ENCODE measurements around the gene STAU1. TPM values are rescaled to one million over a fixed set of nuclear protein-coding genes. Genes with fewer than 3 reads are reported as not detected.

The STAU1 gene
- total and polyA plus RNA-seq, 10 of the 15 experiments (the other 5 are each of a cell fraction or from before 2014, with no cell fraction given), result 13.9 to 66.2 (median 45.6) TPM

- ChIA-PET RAD21 (ENCODE audit: unreplicated experiment) (interaction anchor here (0.7 to 1.4 kb wide), 2 partner anchors 17 to 30 kb away, joined by 3 to 4 read pairs; no protein-coding TSS in a partner anchor), CTCF (interaction anchor here (0.6 to 1.9 kb wide), 3 partner anchors 16 to 68 kb away, joined by 3 to 7 read pairs (median 3); no protein-coding TSS in a partner anchor)
- H3K36me3 ChIP-seq (ENCODE audit: control insufficient read depth in 2 of 2, insufficient read depth in 2 of 2, low read length in 1 of 2), result peaks cover 17 to 34% of the 10 kb centered on the region in 2 experiments
Observed at GRCh38 chr20:49149281-49150045, 38.7 kb downstream of the STAU1 start.

More at GRCh38 chr20:49149281-49150045, 38.7 kb downstream of the STAU1 start:
- in situ Hi-C loops (cut with MboI) (no loop called here), intact Hi-C loops (cut with micrococcal nuclease; ENCODE audit: unreplicated experiment) (no loop called here)
- SMC1A ChIA-PET (ENCODE audit: uncharacterized antibody, unreplicated experiment), result interaction anchor here (1.0 to 1.4 kb wide), 4 partner anchors 17 to 69 kb away, joined by 3 to 13 read pairs (median 4); partner anchors contain the start of gene DDX27
- DNase-seq (ENCODE audit: low read depth, low spot score) (no peak), ATAC-seq (no peak), FAIRE-seq (no peak)
- 100% methylated on average over 6 of the region's 6 CpGs for WGBS (ENCODE audit: insufficient coverage, insufficient replicate concordance, low lambda C conversion rate, missing lambda C conversion rate)
- H3K9me3 ChIP-seq (replicated peaks; ENCODE audit: control insufficient read depth, insufficient read depth, low read length), result no peaks in the 10 kb centered on the region
- H3K27ac ChIP-seq (ENCODE audit: control insufficient read depth, insufficient read depth), result no peak overlapping the region
- no peak overlapping the region for H3K4me2 ChIP-seq (ENCODE audit: control insufficient read depth, insufficient read depth)
- H3K79me2 ChIP-seq (ENCODE audit: control insufficient read depth, insufficient read depth, low read length), result peaks cover 8% of the 10 kb centered on the region
- no peak overlapping the region for H3K9ac ChIP-seq (ENCODE audit: control insufficient read depth, insufficient read depth, low read length)
- TF ChIP-seq ZNF622 (IDR thresholded peaks at IDR 0.05), result no peak
- TF ChIP-seq CHD4 (IDR thresholded peaks at IDR 0.05), result no peak
- no peak for TF ChIP-seq TARDBP (IDR thresholded peaks at IDR 0.05; ENCODE audit: borderline replicate concordance)
- TF ChIP-seq, protein P1, sequence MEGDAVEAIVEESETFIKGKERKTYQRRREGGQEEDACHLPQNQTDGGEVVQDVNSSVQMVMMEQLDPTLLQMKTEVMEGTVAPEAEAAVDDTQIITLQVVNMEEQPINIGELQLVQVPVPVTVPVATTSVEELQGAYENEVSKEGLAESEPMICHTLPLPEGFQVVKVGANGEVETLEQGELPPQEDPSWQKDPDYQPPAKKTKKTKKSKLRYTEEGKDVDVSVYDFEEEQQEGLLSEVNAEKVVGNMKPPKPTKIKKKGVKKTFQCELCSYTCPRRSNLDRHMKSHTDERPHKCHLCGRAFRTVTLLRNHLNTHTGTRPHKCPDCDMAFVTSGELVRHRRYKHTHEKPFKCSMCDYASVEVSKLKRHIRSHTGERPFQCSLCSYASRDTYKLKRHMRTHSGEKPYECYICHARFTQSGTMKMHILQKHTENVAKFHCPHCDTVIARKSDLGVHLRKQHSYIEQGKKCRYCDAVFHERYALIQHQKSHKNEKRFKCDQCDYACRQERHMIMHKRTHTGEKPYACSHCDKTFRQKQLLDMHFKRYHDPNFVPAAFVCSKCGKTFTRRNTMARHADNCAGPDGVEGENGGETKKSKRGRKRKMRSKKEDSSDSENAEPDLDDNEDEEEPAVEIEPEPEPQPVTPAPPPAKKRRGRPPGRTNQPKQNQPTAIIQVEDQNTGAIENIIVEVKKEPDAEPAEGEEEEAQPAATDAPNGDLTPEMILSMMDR (IDR thresholded peaks at IDR 0.05 in 2 of 3, conservative IDR thresholded peaks at IDR 0.05 in 1 of 3; ENCODE audit: control insufficient read depth in 2 of 3, extremely low read depth in 1 of 3, insufficient read depth in 1 of 3, low read depth in 3 of 3, low read length in 3 of 3), result no peak
- TF ChIP-seq LARP7 (IDR thresholded peaks at IDR 0.05), result no peak
- no peak for TF ChIP-seq BCL11A (IDR thresholded peaks at IDR 0.05; ENCODE audit: low read depth, low read length)
- no peak overlapping the region for H3K4me3 ChIP-seq
- H3K27me3 ChIP-seq (replicated peaks in 1 of 2; ENCODE audit: control insufficient read depth in 2 of 2, insufficient read depth in 2 of 2, low read length in 1 of 2), result no peaks in the 10 kb centered on the region
- TSS peak; percentile 43 for BruUV-seq (replicated peaks)
- H2AFZ ChIP-seq (ENCODE audit: control insufficient read depth, low read depth, low read length), result no peak overlapping the region
- no peaks in the 10 kb centered on the region for H3K4me1 ChIP-seq (ENCODE audit: control insufficient read depth, insufficient read depth, low read length)
- POLR2A ChIA-PET, result interaction anchor here (0.5 kb wide), 1 partner anchor 59 kb away, joined by 3 read pairs; no protein-coding TSS in a partner anchor
- H4K20me1 ChIP-seq (ENCODE audit: control insufficient read depth, insufficient read depth), result no peaks in the 10 kb centered on the region
